Esophagus muscularis mucosa (tissue), 4 donors: ENCODE measurements around the gene SLC2A13. TPM values are rescaled to one million over a fixed set of nuclear protein-coding genes. Genes with fewer than 3 reads are reported as not detected.

Source experiments
- DNase-seq: peaks from one replicate; pipeline ENCODE4 v3.0.0-alpha.2; 2017; ENCODE audit errors: extremely low spot score
- H3K27ac ChIP-seq, 4 donors: fragments of 200-600 bp; sonication (generic); replicated peaks in 1 of 4; 1 replicate in 3 of 4; 2 replicates in 1 of 4; pipeline ENCODE4 v1.5.1; 2016 to 2019; ENCODE audit warnings: mild to moderate bottlenecking in 1 of 4
- H3K27me3 ChIP-seq, 4 donors: fragments of 200-600 bp; sonication (generic); one replicate each; pipeline versions ENCODE4 v1.5.1 to v1.6.0; 2016 to 2019
- H3K36me3 ChIP-seq, 4 donors: fragments of 200-600 bp; sonication (generic); one replicate each; pipeline ENCODE4 v1.5.1; 2016 to 2019
- H3K4me1 ChIP-seq, 4 donors: fragments of 200-600 bp; sonication (generic); one replicate each; pipeline ENCODE4 v1.5.1; 2016 to 2019
- H3K4me3 ChIP-seq, 4 donors: fragments of 200-600 bp; sonication (generic); 1 replicate in 2 of 4; 2 replicates in 2 of 4; pipeline ENCODE4 v1.5.1; 2016 to 2019; ENCODE audit warnings: mild to moderate bottlenecking in 4 of 4, moderate library complexity in 1 of 4
- H3K9me3 ChIP-seq, 4 donors: fragments of 200-600 bp; sonication (generic); 1 replicate in 3 of 4; 2 replicates in 1 of 4; pipeline ENCODE4 v1.5.1; 2016 to 2019
- EP300 ChIP-seq: sonication (generic); formaldehyde crosslinking; IDR thresholded peaks from one replicate; pipeline ENCODE4 v1.6.1; 2017; ENCODE audit warnings: antibody characterized with exemption
- POLR2A ChIP-seq: fragments of 450-650 bp; IDR thresholded peaks from one replicate; pipeline ENCODE4 v1.6.1; 2017; ENCODE audit warnings: antibody characterized with exemption, moderate library complexity, mild to moderate bottlenecking, low read depth
- POLR2AphosphoS5 ChIP-seq, 2 donors: sonication (generic); formaldehyde crosslinking; IDR thresholded peaks; one replicate each; pipeline ENCODE4 v1.6.1; 2017; ENCODE audit warnings: antibody characterized with exemption in 2 of 2
- WGBS: methylation state at CpG from one replicate; pipeline ENCODE4 v1.1.5; 2018; 5-methylcytosine and 5-hydroxymethylcytosine counted together
- intact Hi-C: fragments of 100-400 bp; cut with DNase I; formaldehyde crosslinking; loops from one replicate; pipeline ENCODE4 v1.15.1; 2023
- total RNA-seq, 4 donors: library from RNA; depleted of rRNA; stranded (reverse); fragments of >200 nt; gene quantifications; one replicate each; pipeline versions ENCODE4 v1.1.0 to v1.2.1, GENCODE V29; 2016
- TF ChIP-seq, protein P1 (sequence below), 3 experiments: fragments of 200-600 bp in 2 of 3; fragments of 450-650 bp in 1 of 3; sonication (generic) in 2 of 3; IDR thresholded peaks; one replicate each; pipeline ENCODE4 v1.5.1; 2017 to 2019; ENCODE audit warnings: antibody characterized with exemption in 3 of 3, mild to moderate bottlenecking in 2 of 3, moderate library complexity in 1 of 3

Gene SLC2A13
- total RNA-seq, 4 donors from 2014 or later: 19.6 to 25.7 (median 21.4) TPM

GRCh38 chr12:39946361-39947280, 159.3 kb downstream of the SLC2A13 start:
- 96% methylated on average over 12 of the region's 14 CpGs for WGBS
- no peak for DNase-seq
- Histone ChIP-seq H3K27ac (no peak overlapping the region), H3K27me3 (no peaks in the 10 kb centered on the region), H3K4me1 (no peaks in the 10 kb centered on the region), H3K36me3 (no peaks in the 10 kb centered on the region), H3K9me3 (no peaks in the 10 kb centered on the region), H3K4me3 (no peak overlapping the region)
- TF ChIP-seq POLR2AphosphoS5 (IDR thresholded peaks at IDR 0.05) (no peak), EP300 (no peak), POLR2A (no peak)
- TF ChIP-seq, protein P1, sequence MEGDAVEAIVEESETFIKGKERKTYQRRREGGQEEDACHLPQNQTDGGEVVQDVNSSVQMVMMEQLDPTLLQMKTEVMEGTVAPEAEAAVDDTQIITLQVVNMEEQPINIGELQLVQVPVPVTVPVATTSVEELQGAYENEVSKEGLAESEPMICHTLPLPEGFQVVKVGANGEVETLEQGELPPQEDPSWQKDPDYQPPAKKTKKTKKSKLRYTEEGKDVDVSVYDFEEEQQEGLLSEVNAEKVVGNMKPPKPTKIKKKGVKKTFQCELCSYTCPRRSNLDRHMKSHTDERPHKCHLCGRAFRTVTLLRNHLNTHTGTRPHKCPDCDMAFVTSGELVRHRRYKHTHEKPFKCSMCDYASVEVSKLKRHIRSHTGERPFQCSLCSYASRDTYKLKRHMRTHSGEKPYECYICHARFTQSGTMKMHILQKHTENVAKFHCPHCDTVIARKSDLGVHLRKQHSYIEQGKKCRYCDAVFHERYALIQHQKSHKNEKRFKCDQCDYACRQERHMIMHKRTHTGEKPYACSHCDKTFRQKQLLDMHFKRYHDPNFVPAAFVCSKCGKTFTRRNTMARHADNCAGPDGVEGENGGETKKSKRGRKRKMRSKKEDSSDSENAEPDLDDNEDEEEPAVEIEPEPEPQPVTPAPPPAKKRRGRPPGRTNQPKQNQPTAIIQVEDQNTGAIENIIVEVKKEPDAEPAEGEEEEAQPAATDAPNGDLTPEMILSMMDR (IDR thresholded peaks at IDR 0.05): no peak
- intact Hi-C loops: no loop called here

DNA sequence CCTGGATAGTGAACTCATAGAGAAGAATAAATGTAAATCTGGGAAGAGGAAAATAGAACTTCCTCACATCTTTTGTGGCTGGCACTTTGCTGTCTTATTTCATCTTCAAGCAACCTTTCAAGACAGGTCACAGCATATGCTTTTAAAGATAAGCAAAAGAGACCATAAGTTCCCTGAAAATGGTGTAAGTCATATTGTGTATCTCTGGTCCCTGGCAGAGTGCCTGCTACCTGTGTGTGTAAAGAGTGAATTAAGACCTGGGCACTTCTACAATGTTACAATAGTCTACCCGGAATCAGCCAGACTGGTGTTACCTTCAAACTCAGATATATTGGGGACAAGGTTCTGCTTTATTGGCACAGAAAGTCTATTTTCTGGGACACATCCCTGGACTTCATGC, 168.8 kb downstream of the SLC2A13 start:
- no peaks in the 10 kb centered on the region for H3K9me3 ChIP-seq
- H3K4me1 ChIP-seq: peaks cover 0 to 11% (median 1%) of the 10 kb centered on the region in 4 donors
- H3K27me3 ChIP-seq: no peaks in the 10 kb centered on the region
- no peak overlapping the region for H3K27ac ChIP-seq
- no peak for DNase-seq
- no peaks in the 10 kb centered on the region for H3K36me3 ChIP-seq
- no peak overlapping the region for H3K4me3 ChIP-seq
- intact Hi-C loops: no loop called here
- TF ChIP-seq, protein P1 (IDR thresholded peaks at IDR 0.05): no peak
- TF ChIP-seq POLR2A (no peak), POLR2AphosphoS5 (IDR thresholded peaks at IDR 0.05) (no peak), EP300 (no peak)
- 96% methylated on average over 1 of the region's 1 CpG for WGBS

- Histone ChIP-seq H3K36me3 (no peaks in the 10 kb centered on the region), H3K27ac (no peak overlapping the region), H3K9me3 (no peaks in the 10 kb centered on the region), H3K4me1 (peaks cover 0 to 19% (median 10%) of the 10 kb centered on the region in 4 donors), H3K4me3 (no peak overlapping the region), H3K27me3 (no peaks in the 10 kb centered on the region)
- no peak for DNase-seq
- intact Hi-C loops: no loop called here
- no peak for TF ChIP-seq POLR2AphosphoS5 (IDR thresholded peaks at IDR 0.05)
- TF ChIP-seq, protein P1 (IDR thresholded peaks at IDR 0.05): no peak
- TF ChIP-seq POLR2A: no peak
- TF ChIP-seq EP300: no peak
- WGBS: 97% methylated on average over 2 of the region's 2 CpGs
Observed at GRCh38 chr12:39935839-39936238, 170.0 kb downstream of the SLC2A13 start.

GRCh38 chr12:39935275-39935674, 170.6 kb downstream of the SLC2A13 start:
- Histone ChIP-seq H3K27ac (no peak overlapping the region), H3K4me1 (peaks cover 0 to 19% (median 10%) of the 10 kb centered on the region in 4 donors), H3K9me3 (no peaks in the 10 kb centered on the region), H3K27me3 (no peaks in the 10 kb centered on the region), H3K36me3 (no peaks in the 10 kb centered on the region), H3K4me3 (no peak overlapping the region)
- TF ChIP-seq EP300: no peak
- no peak for TF ChIP-seq POLR2A
- TF ChIP-seq, protein P1 (IDR thresholded peaks at IDR 0.05): no peak
- no peak for TF ChIP-seq POLR2AphosphoS5 (IDR thresholded peaks at IDR 0.05)
- intact Hi-C loops: no loop called here
- no peak for DNase-seq
- WGBS: 93% methylated on average over 1 of the region's 1 CpG

- no peak for DNase-seq
- Histone ChIP-seq H3K4me1 (peaks cover 0 to 24% (median 14%) of the 10 kb centered on the region in 4 donors), H3K9me3 (no peaks in the 10 kb centered on the region), H3K36me3 (no peaks in the 10 kb centered on the region), H3K4me3 (no peak overlapping the region), H3K27ac (no peak overlapping the region), H3K27me3 (no peaks in the 10 kb centered on the region)
- intact Hi-C loops: no loop called here
- TF ChIP-seq POLR2A (no peak), POLR2AphosphoS5 (IDR thresholded peaks at IDR 0.05) (no peak), EP300 (no peak)
- TF ChIP-seq, protein P1 (IDR thresholded peaks at IDR 0.05): no peak
Observed at GRCh38 chr12:39931857-39932256, 174.0 kb downstream of the SLC2A13 start.
